VCaP (cell line): Measurements from ENCODE around the gene FCRL1.

Source experiments
- H3K27ac ChIP-seq: fragments of 450-650 bp; 2 replicates; pipeline ENCODE4 v1.5.1; 2017
- CTCF ChIP-seq: fragments of 450-650 bp; conservative IDR thresholded peaks from 2 replicates; pipeline ENCODE4 v1.5.1; 2017; ENCODE audit warnings: mild to moderate bottlenecking, moderate library complexity

The FCRL1 gene

GRCh38 chr1:157775101-157775870 is 44.6 kb downstream of the FCRL1 start:
- no peak for TF ChIP-seq CTCF
- no peak overlapping the region for H3K27ac ChIP-seq

GRCh38 chr1:157774412-157774811 is 45.5 kb downstream of the FCRL1 start:
- H3K27ac ChIP-seq, result no peak overlapping the region
- TF ChIP-seq CTCF, result no peak

- no peak overlapping the region for H3K27ac ChIP-seq
- TF ChIP-seq CTCF, result no peak; the same call in 1 of the 2 replicates
Observed at GRCh38 chr1:157773493-157774350, 46.2 kb downstream of the FCRL1 start.

GRCh38 chr1:157771661-157772425 is 48.1 kb downstream of the FCRL1 start:
- no peak overlapping the region for H3K27ac ChIP-seq
- TF ChIP-seq CTCF, result no peak

GRCh38 chr1:157770442-157771043 is 49.4 kb downstream of the FCRL1 start:
- no peak for TF ChIP-seq CTCF
- H3K27ac ChIP-seq, result no peak overlapping the region

- TF ChIP-seq CTCF, result no peak
- no peak overlapping the region for H3K27ac ChIP-seq
Observed at GRCh38 chr1:157766792-157767191, 53.1 kb downstream of the FCRL1 start.
